CD14-positive monocyte (primary cell): ENCODE data around the gene ACSS3. TPM values are rescaled to one million over a fixed set of nuclear protein-coding genes. Genes with fewer than 3 reads are reported as not detected.

Experiments used
- DNase-seq, 3 donors: peaks; one replicate each; pipeline ENCODE4 v3.0.0-alpha.2; 2011 to 2022
- H2AFZ ChIP-seq: 2 replicates; pipeline ENCODE4 v1.6.0; 2012; ENCODE audit warnings: mild to moderate bottlenecking, low read depth, low read length, inconsistent platforms; ENCODE audit not compliant: insufficient read depth, poor library complexity, severe bottlenecking
- H3K27ac ChIP-seq, 2 donors: 1 replicate in 1 of 2; 2 replicates in 1 of 2; pipeline ENCODE4 v1.5.1; 2012 to 2013; ENCODE audit warnings: low read length in 2 of 2, control low read depth in 1 of 2, inconsistent platforms in 1 of 2, low read depth in 1 of 2, mild to moderate bottlenecking in 1 of 2
- H3K27me3 ChIP-seq, 2 donors: one replicate each; pipeline versions ENCODE4 v1.6.0 to v1.6.1; 2011 to 2013; ENCODE audit warnings: low read length in 2 of 2; ENCODE audit not compliant: control insufficient read depth in 2 of 2, insufficient read depth in 2 of 2
- H3K36me3 ChIP-seq, 2 donors: replicated peaks in 1 of 2; 1 replicate in 1 of 2; 2 replicates in 1 of 2; pipeline versions ENCODE4 v1.5.1 to v1.6.1; 2012 to 2013; ENCODE audit warnings: low read length in 2 of 2, control low read depth in 1 of 2, inconsistent platforms in 1 of 2, mild to moderate bottlenecking in 1 of 2; ENCODE audit not compliant: insufficient read depth in 2 of 2, control insufficient read depth in 1 of 2
- H3K4me1 ChIP-seq, 2 donors: 1 replicate in 1 of 2; 2 replicates in 1 of 2; pipeline versions ENCODE4 v1.5.1 to v1.6.1; 2012 to 2013; ENCODE audit warnings: low read length in 2 of 2, control low read depth in 1 of 2, inconsistent platforms in 1 of 2, mild to moderate bottlenecking in 1 of 2, moderate library complexity in 1 of 2; ENCODE audit not compliant: insufficient read depth in 2 of 2, control insufficient read depth in 1 of 2
- H3K4me2 ChIP-seq: replicated peaks from 2 replicates; pipeline ENCODE3; 2012; ENCODE audit warnings: low read length, moderate library complexity, mild to moderate bottlenecking; ENCODE audit not compliant: poor library complexity, severe bottlenecking; ENCODE audit errors: extremely low read depth
- H3K4me3 ChIP-seq, 3 experiments: fragments of 200-600 bp in 1 of 3; sonication (generic) in 1 of 3; replicated peaks in 1 of 3; 1 replicate in 2 of 3; 2 replicates in 1 of 3; pipeline ENCODE4 v1.5.1; 2011 to 2013; ENCODE audit warnings: low read length in 3 of 3, mild to moderate bottlenecking in 3 of 3, control low read depth in 2 of 3, low read depth in 2 of 3, inconsistent platforms in 1 of 3, moderate library complexity in 1 of 3
- H3K79me2 ChIP-seq: 2 replicates; pipeline ENCODE4 v1.6.0; 2012; ENCODE audit warnings: mild to moderate bottlenecking, control low read depth, inconsistent platforms, low read length, moderate library complexity; ENCODE audit not compliant: insufficient read depth
- H3K9ac ChIP-seq: 2 replicates; pipeline ENCODE4 v1.6.0; 2017; ENCODE audit warnings: low read length, mild to moderate bottlenecking; ENCODE audit not compliant: insufficient read depth, poor library complexity, severe bottlenecking
- H3K9me3 ChIP-seq, 2 donors: replicated peaks in 1 of 2; 1 replicate in 1 of 2; 2 replicates in 1 of 2; pipeline versions ENCODE4 v1.5.1 to v1.6.1; 2012 to 2013; ENCODE audit warnings: low read length in 2 of 2, control low read depth in 1 of 2; ENCODE audit not compliant: control insufficient read depth in 1 of 2, insufficient read depth in 1 of 2
- H4K20me1 ChIP-seq: 2 replicates; pipeline ENCODE4 v1.6.0; 2012; ENCODE audit warnings: mild to moderate bottlenecking, low read length, control low read depth, moderate library complexity; ENCODE audit not compliant: insufficient read depth
- H3K27ac Mint-ChIP-seq, 7 donors: one replicate each; pipeline ENCODE4 v1.8.0; 2020; ENCODE audit warnings: mild to moderate bottlenecking in 7 of 7, mixed read lengths in 7 of 7, moderate library complexity in 6 of 7, inconsistent platforms in 2 of 7
- H3K27me3 Mint-ChIP-seq, 3 donors: one replicate each; pipeline ENCODE4 v1.8.0; 2021 to 2022; ENCODE audit warnings: low read depth in 3 of 3, mild to moderate bottlenecking in 3 of 3, mixed read lengths in 3 of 3, moderate library complexity in 3 of 3, inconsistent platforms in 1 of 3
- H3K36me3 Mint-ChIP-seq, 2 donors: one replicate each; pipeline ENCODE4 v1.8.0; 2020; ENCODE audit warnings: mixed read lengths in 2 of 2, inconsistent platforms in 1 of 2, mild to moderate bottlenecking in 1 of 2
- H3K4me1 Mint-ChIP-seq: one replicate; pipeline ENCODE4 v1.8.0; 2020; ENCODE audit warnings: mild to moderate bottlenecking, mixed read lengths
- H3K4me3 Mint-ChIP-seq, 2 donors: one replicate each; pipeline ENCODE4 v1.8.0; 2020; ENCODE audit warnings: mild to moderate bottlenecking in 2 of 2, mixed read lengths in 2 of 2, moderate library complexity in 1 of 2
- H3K9me3 Mint-ChIP-seq, 7 donors: one replicate each; pipeline ENCODE4 v1.8.0; 2020 to 2022; ENCODE audit warnings: mixed read lengths in 7 of 7, mild to moderate bottlenecking in 6 of 7, moderate library complexity in 6 of 7, inconsistent platforms in 2 of 7
- WGBS: methylation state at CpG from one replicate; pipeline ENCODE4 v1.1.5; 2013; ENCODE audit warnings: missing lambda C conversion rate; ENCODE audit not compliant: insufficient coverage; 5-methylcytosine and 5-hydroxymethylcytosine counted together
- intact Hi-C, 2 donors: fragments of 100-400 bp; cut with micrococcal nuclease; formaldehyde crosslinking; loops; one replicate each; pipeline versions ENCODE4 v1.15.0 to v1.15.1; 2023
- polyA plus RNA-seq, 3 donors: library from polyadenylated mRNA; depleted of rRNA in 1 of 3; unstranded in 2 of 3; stranded (reverse) in 1 of 3; fragments of 300-500 nt in 2 of 3; fragments of >200 nt in 1 of 3; fragmentation: Illumina TruSeq in 2 of 3; gene quantifications; 1 replicate in 2 of 3; 2 replicates in 1 of 3; pipeline ENCODE4 v1.2.3, GENCODE V29; 2012 to 2021
- TF ChIP-seq, protein P1 (sequence below): fragments of 200-600 bp; IDR thresholded peaks from one replicate; pipeline ENCODE4 v1.8.0; 2022; ENCODE audit warnings: antibody characterized with exemption, mild to moderate bottlenecking

The ACSS3 gene
- polyA plus RNA-seq, 3 donors: 0.09 to 0.16 TPM; not detected in 1

GRCh38 chr12:81120961-81121360 is 43.1 kb downstream of the ACSS3 start:
- intact Hi-C loops: no loop called here
- no CpG with 5 or more reads among the region's 2 CpGs for WGBS
- no peaks in the 10 kb centered on the region for H3K79me2 ChIP-seq
- H3K27ac ChIP-seq: no peak overlapping the region
- no peaks in the 10 kb centered on the region for H4K20me1 ChIP-seq
- H3K4me2 ChIP-seq: no peak overlapping the region
- Mint-ChIP-seq H3K27ac (no peak overlapping the region), H3K9me3 (peaks cover 0 to 9% (median 5%) of the 10 kb centered on the region in 7 donors), H3K27me3 (peaks cover 0 to 3% (median 1%) of the 10 kb centered on the region in 3 donors), H3K36me3 (no peaks in the 10 kb centered on the region), H3K4me3 (no peak overlapping the region), H3K4me1 (no peaks in the 10 kb centered on the region)
- no peak overlapping the region for H3K9ac ChIP-seq
- no peaks in the 10 kb centered on the region for H3K36me3 ChIP-seq
- no peaks in the 10 kb centered on the region for H3K27me3 ChIP-seq
- no peaks in the 10 kb centered on the region for H3K4me1 ChIP-seq
- no peak for DNase-seq
- no peak overlapping the region for H2AFZ ChIP-seq
- TF ChIP-seq, protein P1, sequence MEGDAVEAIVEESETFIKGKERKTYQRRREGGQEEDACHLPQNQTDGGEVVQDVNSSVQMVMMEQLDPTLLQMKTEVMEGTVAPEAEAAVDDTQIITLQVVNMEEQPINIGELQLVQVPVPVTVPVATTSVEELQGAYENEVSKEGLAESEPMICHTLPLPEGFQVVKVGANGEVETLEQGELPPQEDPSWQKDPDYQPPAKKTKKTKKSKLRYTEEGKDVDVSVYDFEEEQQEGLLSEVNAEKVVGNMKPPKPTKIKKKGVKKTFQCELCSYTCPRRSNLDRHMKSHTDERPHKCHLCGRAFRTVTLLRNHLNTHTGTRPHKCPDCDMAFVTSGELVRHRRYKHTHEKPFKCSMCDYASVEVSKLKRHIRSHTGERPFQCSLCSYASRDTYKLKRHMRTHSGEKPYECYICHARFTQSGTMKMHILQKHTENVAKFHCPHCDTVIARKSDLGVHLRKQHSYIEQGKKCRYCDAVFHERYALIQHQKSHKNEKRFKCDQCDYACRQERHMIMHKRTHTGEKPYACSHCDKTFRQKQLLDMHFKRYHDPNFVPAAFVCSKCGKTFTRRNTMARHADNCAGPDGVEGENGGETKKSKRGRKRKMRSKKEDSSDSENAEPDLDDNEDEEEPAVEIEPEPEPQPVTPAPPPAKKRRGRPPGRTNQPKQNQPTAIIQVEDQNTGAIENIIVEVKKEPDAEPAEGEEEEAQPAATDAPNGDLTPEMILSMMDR: no peak
- H3K4me3 ChIP-seq: no peak overlapping the region
- peaks cover 0 to 4% of the 10 kb centered on the region in 2 donors for H3K9me3 ChIP-seq

DNA sequence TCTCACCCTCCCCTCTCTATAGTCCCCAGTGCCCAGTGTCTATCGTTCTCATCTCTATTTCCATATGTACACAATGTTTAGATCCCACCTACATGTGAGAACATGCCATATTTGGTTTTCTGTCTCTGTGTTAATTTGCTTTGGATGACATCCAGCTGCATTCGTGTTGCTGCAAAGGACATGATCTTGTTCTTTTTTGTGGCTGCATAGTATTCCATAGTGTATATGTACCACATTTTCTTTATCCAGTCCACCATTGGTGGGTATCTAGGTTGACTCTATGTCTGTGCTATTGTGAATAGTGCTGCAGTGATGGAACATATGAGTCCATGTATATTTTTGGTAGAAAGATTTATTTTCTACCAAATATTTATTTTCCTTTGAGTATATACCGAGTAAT is 45.7 kb downstream of the ACSS3 start:
- Histone ChIP-seq H3K27ac (no peak overlapping the region), H3K9ac (no peak overlapping the region), H4K20me1 (no peaks in the 10 kb centered on the region), H2AFZ (no peak overlapping the region), H3K27me3 (no peaks in the 10 kb centered on the region), H3K4me2 (no peak overlapping the region), H3K4me1 (no peaks in the 10 kb centered on the region), H3K9me3 (peaks cover 0 to 4% of the 10 kb centered on the region in 2 donors), H3K36me3 (no peaks in the 10 kb centered on the region), H3K4me3 (no peak overlapping the region), H3K79me2 (no peaks in the 10 kb centered on the region)
- WGBS: no CpG with 5 or more reads among the region's 3 CpGs
- TF ChIP-seq, protein P1: no peak
- peaks cover 0 to 9% (median 5%) of the 10 kb centered on the region in 7 donors for H3K9me3 Mint-ChIP-seq
- H3K4me1 Mint-ChIP-seq: no peaks in the 10 kb centered on the region
- H3K27ac Mint-ChIP-seq: no peak overlapping the region
- no peaks in the 10 kb centered on the region for H3K36me3 Mint-ChIP-seq
- intact Hi-C loops: no loop called here
- no peak for DNase-seq
- no peak overlapping the region for H3K4me3 Mint-ChIP-seq
- H3K27me3 Mint-ChIP-seq: peaks cover 0 to 3% (median 1%) of the 10 kb centered on the region in 3 donors
